Upper lobe of left lung (tissue), 6 donors: ENCODE data around the gene GNB2. TPM values are rescaled to one million over a fixed set of nuclear protein-coding genes. Genes with fewer than 3 reads are reported as not detected.

ENCODE experiments used
- ATAC-seq, 2 donors: fragments of 200-7000 bp; cut with Tn5 transposase; one replicate each; pipeline ENCODE4 v1.9.1; 2022; ENCODE audit warnings: mild to moderate bottlenecking in 2 of 2, moderate library complexity in 2 of 2; ENCODE audit not compliant: low FRiP score in 2 of 2
- DNase-seq, 2 donors: peaks; one replicate each; pipeline ENCODE4 v3.0.0-alpha.2; 2019 to 2020
- H3K27ac ChIP-seq, 4 donors: fragments of 200-600 bp; sonication (generic); one replicate each; pipeline ENCODE4 v1.5.1; 2016 to 2019
- H3K27me3 ChIP-seq, 4 donors: fragments of 200-600 bp; sonication (generic); one replicate each; pipeline ENCODE4 v1.5.1; 2017 to 2019
- H3K36me3 ChIP-seq, 4 donors: fragments of 200-600 bp; sonication (generic); one replicate each; pipeline ENCODE4 v1.5.1; 2016 to 2019
- H3K4me1 ChIP-seq, 4 donors: fragments of 200-600 bp; sonication (generic); one replicate each; pipeline ENCODE4 v1.5.1; 2018 to 2019
- H3K4me3 ChIP-seq, 4 donors: fragments of 200-600 bp; sonication (generic); one replicate each; pipeline ENCODE4 v1.5.1; 2017 to 2019; ENCODE audit warnings: mild to moderate bottlenecking in 2 of 4, moderate library complexity in 1 of 4
- H3K9me3 ChIP-seq, 4 donors: fragments of 200-600 bp; sonication (generic); one replicate each; pipeline ENCODE4 v1.5.1; 2018 to 2019
- CTCF ChIP-seq, 6 experiments: fragments of 450-650 bp in 4 of 6; fragments of 200-600 bp in 2 of 6; sonication (generic) in 2 of 6; IDR thresholded peaks; one replicate each; pipeline ENCODE4 v1.5.1; 2016 to 2019; ENCODE audit warnings: antibody characterized with exemption in 6 of 6
- EP300 ChIP-seq, 4 donors: sonication (generic); formaldehyde crosslinking; IDR thresholded peaks; one replicate each; pipeline ENCODE4 v1.5.1; 2017; ENCODE audit warnings: antibody characterized with exemption in 4 of 4, control low read depth in 2 of 4
- POLR2A ChIP-seq, 4 donors: fragments of 450-650 bp; IDR thresholded peaks; one replicate each; pipeline ENCODE4 v1.5.1; 2016 to 2017; ENCODE audit warnings: antibody characterized with exemption in 4 of 4, mild to moderate bottlenecking in 2 of 4
- POLR2AphosphoS5 ChIP-seq, 2 donors: sonication (generic); formaldehyde crosslinking; IDR thresholded peaks; one replicate each; pipeline ENCODE4 v1.5.1; 2017; ENCODE audit warnings: antibody characterized with exemption in 2 of 2
- WGBS, 2 donors: methylation state at CpG; one replicate each; pipeline ENCODE4 v1.1.5; 2017 to 2018; 5-methylcytosine and 5-hydroxymethylcytosine counted together
- total RNA-seq, 6 donors: library from RNA; depleted of rRNA in 4 of 6; stranded (reverse); fragments of >200 nt in 4 of 6; gene quantifications; one replicate each; pipeline versions ENCODE4 v1.1.0 to v1.2.1, GENCODE V29; 2016 to 2021
- donor health status: DM: no; HTN: no; CAD: no; lungs with moderate emphysema.
- donor health status: DM: no; HTN: yes; CAD: no; lungs with severe emphysema.

Gene GNB2
- total RNA-seq, 6 donors from 2014 or later: 153 to 291 (median 278) TPM

GRCh38 chr7:100719523-100720278 is 46.2 kb downstream of the GNB2 start:
- H3K4me1 ChIP-seq: peaks cover 0 to 11% (median 3%) of the 10 kb centered on the region in 4 donors
- H3K4me3 ChIP-seq: no peak overlapping the region
- 46 to 47% methylated on average over 4 to 8 of the region's 8 CpGs for WGBS, 2 donors
- H3K9me3 ChIP-seq: peaks cover 0 to 7% (median 0%) of the 10 kb centered on the region in 4 donors
- TF ChIP-seq POLR2A (IDR thresholded peaks at IDR 0.05): no peak
- TF ChIP-seq EP300 (IDR thresholded peaks at IDR 0.05): no peak
- no peaks in the 10 kb centered on the region for H3K36me3 ChIP-seq
- peaks cover 0 to 21% (median 7%) of the 10 kb centered on the region in 4 donors for H3K27me3 ChIP-seq
- no peak for ATAC-seq
- DNase-seq: no peak
- no peak overlapping the region for H3K27ac ChIP-seq

GRCh38 chr7:100720279-100720670 is 46.7 kb downstream of the GNB2 start, which contains the start of gene EPO:
Gene EPO (plus strand): TSS chr7:100720468. CDS start chr7:100720981, 513 bp downstream.
- Histone ChIP-seq H3K4me3 (peak within 1 kb of the TSS in 2 of 4 donors; percentile 6 to 18), H3K4me1 (peaks cover 4 to 11% (median 5%) of the 10 kb centered on the region in 4 donors), H3K36me3 (no peaks in the 10 kb centered on the region), H3K9me3 (peaks cover 0 to 7% (median 0%) of the 10 kb centered on the region in 4 donors), H3K27me3 (peaks cover 0 to 21% (median 7%) of the 10 kb centered on the region in 4 donors), H3K27ac (no peak within 1 kb of the TSS)
- peak in 1 of 2 donors; percentile 11 for ATAC-seq
- 3 to 8% methylated on average over 2 to 9 of the region's 21 CpGs for WGBS, 2 donors
- no peak for TF ChIP-seq POLR2AphosphoS5 (IDR thresholded peaks at IDR 0.05)
- TF ChIP-seq EP300 (IDR thresholded peaks at IDR 0.05): no peak
- no peak for TF ChIP-seq POLR2A (IDR thresholded peaks at IDR 0.05)
- TF ChIP-seq CTCF (IDR thresholded peaks at IDR 0.05): no peak
- DNase-seq: no peak

GRCh38 chr7:100720671-100721504 is 47.3 kb downstream of the GNB2 start:
- Histone ChIP-seq H3K36me3 (no peaks in the 10 kb centered on the region), H3K4me3 (peak overlapping the region in 2 of 4 donors; percentile 6 to 18), H3K27ac (no peak overlapping the region), H3K9me3 (peaks cover 0 to 7% (median 0%) of the 10 kb centered on the region in 4 donors), H3K27me3 (peaks cover 0 to 21% (median 7%) of the 10 kb centered on the region in 4 donors), H3K4me1 (peaks cover 4 to 15% (median 7%) of the 10 kb centered on the region in 4 donors)
- ATAC-seq (no peak), DNase-seq (peak in 1 of 2 donors; percentile 77)
- 4 to 13% methylated on average over 21 to 36 of the region's 56 CpGs for WGBS, 2 donors
- TF ChIP-seq POLR2AphosphoS5 (IDR thresholded peaks at IDR 0.05) (no peak), POLR2A (IDR thresholded peaks at IDR 0.05) (no peak), EP300 (IDR thresholded peaks at IDR 0.05) (no peak), CTCF (IDR thresholded peaks at IDR 0.05) (no peak)

- H3K4me3 ChIP-seq: no peak overlapping the region
- DNase-seq (peak in 1 of 2 donors; percentile 38), ATAC-seq (no peak)
- 75 to 86% methylated on average over 4 to 8 of the region's 8 CpGs for WGBS, 2 donors
- no peak overlapping the region for H3K27ac ChIP-seq
- H3K36me3 ChIP-seq: no peaks in the 10 kb centered on the region
- TF ChIP-seq POLR2A (IDR thresholded peaks at IDR 0.05) (no peak), CTCF (IDR thresholded peaks at IDR 0.05) (no peak), EP300 (IDR thresholded peaks at IDR 0.05) (no peak), POLR2AphosphoS5 (IDR thresholded peaks at IDR 0.05) (no peak)
- H3K27me3 ChIP-seq: peaks cover 0 to 21% (median 7%) of the 10 kb centered on the region in 4 donors
- peaks cover 0 to 7% (median 0%) of the 10 kb centered on the region in 4 donors for H3K9me3 ChIP-seq
- H3K4me1 ChIP-seq: peaks cover 4 to 15% (median 7%) of the 10 kb centered on the region in 4 donors
These were observed 47.9 kb downstream of the GNB2 start for GRCh38 chr7:100721505-100721812.
